ENCODE measurements around the gene NIFK.

NIFK gene

DNA sequence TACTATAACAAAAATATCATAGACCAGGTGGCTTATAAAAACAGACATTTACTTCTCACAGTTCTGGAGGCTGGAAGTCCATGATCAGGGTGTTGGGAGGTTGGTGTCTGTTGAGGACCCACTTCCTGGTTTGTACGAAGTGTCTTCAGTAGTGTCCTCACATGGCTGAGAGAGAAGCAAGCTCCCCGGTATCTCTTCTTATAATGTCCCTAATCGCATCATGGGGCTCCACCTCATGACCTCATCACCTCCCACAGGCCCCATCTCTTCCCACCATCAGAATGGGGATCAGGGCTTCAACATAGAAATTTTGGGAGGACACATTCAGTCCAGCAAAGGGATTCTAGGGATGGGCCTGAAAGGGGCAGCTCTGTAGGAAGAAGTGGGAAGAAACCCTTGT, 4.8 kb upstream of the NIFK start:
- Histone ChIP-seq H3K36me3 (ENCODE audit: insufficient read depth, low read length) (no peaks in the 10 kb centered on the region), H4K20me1 (ENCODE audit: insufficient read depth, low read length, poor library complexity, severe bottlenecking) (peaks cover under 1% of the 10 kb centered on the region), H2AFZ (ENCODE audit: low read length) (peak overlapping the region; percentile 41; the same call in 1 of the 2 replicates), H3K79me2 (ENCODE audit: insufficient read depth, low read length) (peaks cover 2% of the 10 kb centered on the region), H3K4me2 (ENCODE audit: low read depth, low read length, poor library complexity, severe bottlenecking) (no peak overlapping the region), H3K27me3 (ENCODE audit: insufficient read depth, low read length, poor library complexity, severe bottlenecking) (no peaks in the 10 kb centered on the region), H3K9me3 (ENCODE audit: insufficient read depth, low read depth, low read length) (no peaks in the 10 kb centered on the region), H3K4me3 (ENCODE audit: low read length, poor library complexity, severe bottlenecking) (no peak overlapping the region), H3K9me2 (replicated peaks; ENCODE audit: low read depth, low read length) (no peaks in the 10 kb centered on the region), H3K4me1 (ENCODE audit: insufficient read depth, low read length, poor library complexity, severe bottlenecking) (peaks cover 5% of the 10 kb centered on the region), H3F3A (ENCODE audit: low read depth) (no peaks in the 10 kb centered on the region), H3K9ac (ENCODE audit: low read depth, low read length, poor library complexity, severe bottlenecking) (no peak overlapping the region)
- TF ChIP-seq EZH2phosphoT487 (IDR thresholded peaks at IDR 0.05; ENCODE audit: borderline replicate concordance): no peak
- no peak for TF ChIP-seq CTCF (conservative IDR thresholded peaks at IDR 0.05; ENCODE audit: low read length)

- H3K9me2 ChIP-seq (replicated peaks; ENCODE audit: low read depth, low read length): no peaks in the 10 kb centered on the region
- H4K20me1 ChIP-seq (ENCODE audit: insufficient read depth, low read length, poor library complexity, severe bottlenecking): peaks cover 5% of the 10 kb centered on the region
- H3K79me2 ChIP-seq (ENCODE audit: insufficient read depth, low read length): peaks cover 7% of the 10 kb centered on the region
- H3K9ac ChIP-seq (ENCODE audit: low read depth, low read length, poor library complexity, severe bottlenecking): no peak overlapping the region
- H3K4me3 ChIP-seq (ENCODE audit: low read length, poor library complexity, severe bottlenecking): no peak overlapping the region
- H2AFZ ChIP-seq (ENCODE audit: low read length): no peak overlapping the region
- peaks cover 5% of the 10 kb centered on the region for H3K4me1 ChIP-seq (ENCODE audit: insufficient read depth, low read length, poor library complexity, severe bottlenecking)
- H3K9me3 ChIP-seq (ENCODE audit: insufficient read depth, low read depth, low read length): no peaks in the 10 kb centered on the region
- no peaks in the 10 kb centered on the region for H3K36me3 ChIP-seq (ENCODE audit: insufficient read depth, low read length)
- no peak for TF ChIP-seq EZH2phosphoT487 (IDR thresholded peaks at IDR 0.05; ENCODE audit: borderline replicate concordance)
- no peak for TF ChIP-seq CTCF (conservative IDR thresholded peaks at IDR 0.05; ENCODE audit: low read length)
- H3K4me2 ChIP-seq (ENCODE audit: low read depth, low read length, poor library complexity, severe bottlenecking): no peak overlapping the region
- no peaks in the 10 kb centered on the region for H3K27me3 ChIP-seq (ENCODE audit: insufficient read depth, low read length, poor library complexity, severe bottlenecking)
- no peaks in the 10 kb centered on the region for H3F3A ChIP-seq (ENCODE audit: low read depth)
Observed at GRCh38 chr2:121740973-121741372, 4.3 kb upstream of the NIFK start.

DNA sequence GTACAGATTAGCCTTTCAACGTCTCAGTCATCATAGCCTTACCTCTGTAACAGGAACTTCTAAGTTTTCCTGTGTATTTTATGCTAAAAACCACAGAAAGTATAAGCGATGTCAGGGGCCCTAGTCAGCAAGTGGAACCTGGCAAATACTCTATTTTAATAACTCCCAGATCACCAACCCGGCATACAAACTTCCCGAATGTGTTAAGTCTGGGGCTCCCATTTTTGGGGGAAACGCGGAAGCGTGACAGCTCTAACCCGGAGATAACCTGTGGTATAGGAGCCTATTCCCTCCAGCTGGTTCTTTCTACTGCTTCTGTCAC, 574 bp downstream of the NIFK start:
- Histone ChIP-seq H3K79me2 (ENCODE audit: insufficient read depth, low read length) (peaks cover 54% of the 10 kb centered on the region), H3K9me2 (replicated peaks; ENCODE audit: low read depth, low read length) (no peaks in the 10 kb centered on the region), H3K4me2 (ENCODE audit: low read depth, low read length, poor library complexity, severe bottlenecking) (peak overlapping the region; percentile 79), H3K4me1 (ENCODE audit: insufficient read depth, low read length, poor library complexity, severe bottlenecking) (peaks cover 20% of the 10 kb centered on the region), H4K20me1 (ENCODE audit: insufficient read depth, low read length, poor library complexity, severe bottlenecking) (peaks cover 25% of the 10 kb centered on the region), H3F3A (ENCODE audit: low read depth) (no peaks in the 10 kb centered on the region), H3K36me3 (ENCODE audit: insufficient read depth, low read length) (peaks cover 18% of the 10 kb centered on the region), H2AFZ (ENCODE audit: low read length) (peak overlapping the region; percentile 83), H3K9ac (ENCODE audit: low read depth, low read length, poor library complexity, severe bottlenecking) (peak overlapping the region; percentile 84), H3K4me3 (ENCODE audit: low read length, poor library complexity, severe bottlenecking) (peak overlapping the region; percentile 89), H3K27me3 (ENCODE audit: insufficient read depth, low read length, poor library complexity, severe bottlenecking) (no peaks in the 10 kb centered on the region), H3K9me3 (ENCODE audit: insufficient read depth, low read depth, low read length) (no peaks in the 10 kb centered on the region)
- TF ChIP-seq CTCF (conservative IDR thresholded peaks at IDR 0.05; ENCODE audit: low read length): no peak
- TF ChIP-seq EZH2phosphoT487 (IDR thresholded peaks at IDR 0.05; ENCODE audit: borderline replicate concordance): no peak
